ENCODE data around the gene TGFBRAP1.

DNA sequence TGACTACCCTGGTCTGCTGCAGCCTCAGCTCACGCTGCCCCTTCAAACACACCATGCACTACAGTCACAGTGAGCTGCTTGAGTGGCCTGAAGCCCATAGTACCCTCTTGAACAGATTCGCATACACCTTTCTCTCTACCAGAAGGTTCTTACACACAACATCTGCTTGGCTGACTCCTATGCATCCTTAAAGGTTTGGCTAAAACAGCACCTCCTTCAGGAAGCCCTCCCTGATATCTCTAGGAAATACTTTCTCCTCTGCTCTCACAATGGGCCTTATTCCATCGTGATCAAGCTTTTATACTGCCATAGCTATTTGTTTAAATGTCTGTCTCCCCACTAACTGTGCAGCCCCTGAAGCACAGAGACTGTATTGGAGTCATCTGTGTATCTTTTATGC lies 31.5 kb downstream of the TGFBRAP1 start:
- TF ChIP-seq, protein P1, sequence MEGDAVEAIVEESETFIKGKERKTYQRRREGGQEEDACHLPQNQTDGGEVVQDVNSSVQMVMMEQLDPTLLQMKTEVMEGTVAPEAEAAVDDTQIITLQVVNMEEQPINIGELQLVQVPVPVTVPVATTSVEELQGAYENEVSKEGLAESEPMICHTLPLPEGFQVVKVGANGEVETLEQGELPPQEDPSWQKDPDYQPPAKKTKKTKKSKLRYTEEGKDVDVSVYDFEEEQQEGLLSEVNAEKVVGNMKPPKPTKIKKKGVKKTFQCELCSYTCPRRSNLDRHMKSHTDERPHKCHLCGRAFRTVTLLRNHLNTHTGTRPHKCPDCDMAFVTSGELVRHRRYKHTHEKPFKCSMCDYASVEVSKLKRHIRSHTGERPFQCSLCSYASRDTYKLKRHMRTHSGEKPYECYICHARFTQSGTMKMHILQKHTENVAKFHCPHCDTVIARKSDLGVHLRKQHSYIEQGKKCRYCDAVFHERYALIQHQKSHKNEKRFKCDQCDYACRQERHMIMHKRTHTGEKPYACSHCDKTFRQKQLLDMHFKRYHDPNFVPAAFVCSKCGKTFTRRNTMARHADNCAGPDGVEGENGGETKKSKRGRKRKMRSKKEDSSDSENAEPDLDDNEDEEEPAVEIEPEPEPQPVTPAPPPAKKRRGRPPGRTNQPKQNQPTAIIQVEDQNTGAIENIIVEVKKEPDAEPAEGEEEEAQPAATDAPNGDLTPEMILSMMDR (IDR thresholded peaks at IDR 0.05; ENCODE audit: low read length), result no peak
- TF ChIP-seq EZH2 (optimal IDR thresholded peaks at IDR 0.05; ENCODE audit: low read depth, low read length), result no peak
